Ascending aorta (tissue), 2 donors: ENCODE measurements around the gene CYSTM1. TPM values are rescaled to one million over a fixed set of nuclear protein-coding genes. Genes with fewer than 3 reads are reported as not detected.

Experiments
- DNase-seq, 2 donors: peaks; one replicate each; pipeline ENCODE4 v3.0.0-alpha.2; 2019; ENCODE audit warnings: low spot score in 2 of 2
- H3K27ac ChIP-seq, 2 donors: fragments of 200-600 bp; sonication (generic); one replicate each; pipeline ENCODE4 v1.5.1; 2016 to 2017; ENCODE audit warnings: mild to moderate bottlenecking in 1 of 2
- H3K27me3 ChIP-seq: fragments of 200-600 bp; sonication (generic); one replicate; pipeline ENCODE4 v1.5.1; 2017
- H3K36me3 ChIP-seq, 2 donors: fragments of 200-600 bp; sonication (generic); one replicate each; pipeline ENCODE4 v1.5.1; 2016
- H3K4me1 ChIP-seq, 2 donors: fragments of 200-600 bp; sonication (generic); one replicate each; pipeline ENCODE4 v1.5.1; 2016 to 2017; ENCODE audit warnings: mild to moderate bottlenecking in 1 of 2
- H3K4me3 ChIP-seq, 2 donors: fragments of 200-600 bp; sonication (generic); one replicate each; pipeline ENCODE4 v1.5.1; 2016 to 2017; ENCODE audit warnings: mild to moderate bottlenecking in 1 of 2
- H3K9me3 ChIP-seq, 2 donors: fragments of 200-600 bp; sonication (generic); one replicate each; pipeline ENCODE4 v1.5.1; 2016
- intact Hi-C: fragments of 100-400 bp; cut with DNase I; formaldehyde crosslinking; loops from one replicate; pipeline ENCODE4 v1.15.1; 2023
- total RNA-seq: library from RNA; depleted of rRNA; stranded (reverse); fragments of >200 nt; gene quantifications from one replicate; pipeline ENCODE4 v1.1.0, GENCODE V29; 2016
- TF ChIP-seq, protein P1 (sequence below), 3 experiments: fragments of 200-600 bp in 2 of 3; fragments of 450-650 bp in 1 of 3; sonication (generic) in 2 of 3; IDR thresholded peaks; one replicate each; pipeline ENCODE4 v1.5.1; 2016 to 2019; ENCODE audit warnings: antibody characterized with exemption in 3 of 3, mild to moderate bottlenecking in 1 of 3, moderate library complexity in 1 of 3

CYSTM1 gene
- total RNA-seq, 1 donor from 2014 or later = 66.3 TPM

DNA sequence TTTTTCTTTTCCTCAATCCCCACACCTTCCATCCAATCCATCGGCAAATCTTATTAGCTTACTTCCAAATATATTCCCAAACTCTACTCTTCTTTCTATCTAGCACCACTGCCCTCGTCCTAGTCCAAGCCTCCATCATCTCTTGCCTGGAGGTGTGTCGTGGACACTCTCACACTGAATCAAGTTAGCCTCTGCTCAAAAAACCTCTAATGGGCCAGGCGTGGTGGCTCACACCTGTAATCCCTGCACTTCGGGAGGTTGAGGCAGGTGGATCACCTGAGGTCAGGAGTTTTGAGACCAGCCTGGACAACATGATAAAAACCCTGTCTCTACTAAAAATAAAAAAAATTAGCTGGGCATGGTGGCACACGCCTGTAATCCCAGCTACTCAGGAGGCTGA, 81.7 kb downstream of the CYSTM1 start:
- Histone ChIP-seq H3K4me1 (peaks cover 0 to 2% of the 10 kb centered on the region in 2 donors), H3K27ac (no peak overlapping the region), H3K36me3 (no peaks in the 10 kb centered on the region), H3K4me3 (no peak overlapping the region), H3K27me3 (no peaks in the 10 kb centered on the region), H3K9me3 (no peaks in the 10 kb centered on the region)
- intact Hi-C loops = no loop called here
- TF ChIP-seq, protein P1, sequence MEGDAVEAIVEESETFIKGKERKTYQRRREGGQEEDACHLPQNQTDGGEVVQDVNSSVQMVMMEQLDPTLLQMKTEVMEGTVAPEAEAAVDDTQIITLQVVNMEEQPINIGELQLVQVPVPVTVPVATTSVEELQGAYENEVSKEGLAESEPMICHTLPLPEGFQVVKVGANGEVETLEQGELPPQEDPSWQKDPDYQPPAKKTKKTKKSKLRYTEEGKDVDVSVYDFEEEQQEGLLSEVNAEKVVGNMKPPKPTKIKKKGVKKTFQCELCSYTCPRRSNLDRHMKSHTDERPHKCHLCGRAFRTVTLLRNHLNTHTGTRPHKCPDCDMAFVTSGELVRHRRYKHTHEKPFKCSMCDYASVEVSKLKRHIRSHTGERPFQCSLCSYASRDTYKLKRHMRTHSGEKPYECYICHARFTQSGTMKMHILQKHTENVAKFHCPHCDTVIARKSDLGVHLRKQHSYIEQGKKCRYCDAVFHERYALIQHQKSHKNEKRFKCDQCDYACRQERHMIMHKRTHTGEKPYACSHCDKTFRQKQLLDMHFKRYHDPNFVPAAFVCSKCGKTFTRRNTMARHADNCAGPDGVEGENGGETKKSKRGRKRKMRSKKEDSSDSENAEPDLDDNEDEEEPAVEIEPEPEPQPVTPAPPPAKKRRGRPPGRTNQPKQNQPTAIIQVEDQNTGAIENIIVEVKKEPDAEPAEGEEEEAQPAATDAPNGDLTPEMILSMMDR (IDR thresholded peaks at IDR 0.05) = no peak
- DNase-seq = no peak

DNA sequence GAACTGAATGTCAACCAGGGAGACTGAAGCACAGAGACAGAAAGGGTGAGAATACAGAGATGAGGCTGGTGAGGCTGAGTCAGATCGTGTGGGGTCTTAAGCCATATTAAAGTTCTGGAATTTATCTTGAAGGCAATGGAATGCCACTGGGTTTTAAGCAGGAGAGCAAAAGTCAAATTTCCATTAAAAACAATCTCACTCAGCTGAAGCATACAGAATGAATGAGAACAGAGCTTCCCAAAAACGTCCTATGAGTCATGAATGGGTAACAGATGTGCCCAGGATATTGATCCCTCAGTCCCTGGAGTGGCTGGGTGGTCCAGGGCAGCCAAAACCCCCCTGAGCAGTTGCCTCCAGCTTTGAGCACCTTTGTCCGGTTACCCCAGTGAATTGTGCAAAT, 83.0 kb downstream of the CYSTM1 start:
- Histone ChIP-seq H3K4me3 (no peak overlapping the region), H3K27me3 (no peaks in the 10 kb centered on the region), H3K4me1 (peaks cover 0 to 5% of the 10 kb centered on the region in 2 donors), H3K27ac (no peak overlapping the region), H3K9me3 (no peaks in the 10 kb centered on the region), H3K36me3 (no peaks in the 10 kb centered on the region)
- TF ChIP-seq, protein P1 (IDR thresholded peaks at IDR 0.05) = no peak
- intact Hi-C loops = no loop called here
- DNase-seq = no peak

DNA sequence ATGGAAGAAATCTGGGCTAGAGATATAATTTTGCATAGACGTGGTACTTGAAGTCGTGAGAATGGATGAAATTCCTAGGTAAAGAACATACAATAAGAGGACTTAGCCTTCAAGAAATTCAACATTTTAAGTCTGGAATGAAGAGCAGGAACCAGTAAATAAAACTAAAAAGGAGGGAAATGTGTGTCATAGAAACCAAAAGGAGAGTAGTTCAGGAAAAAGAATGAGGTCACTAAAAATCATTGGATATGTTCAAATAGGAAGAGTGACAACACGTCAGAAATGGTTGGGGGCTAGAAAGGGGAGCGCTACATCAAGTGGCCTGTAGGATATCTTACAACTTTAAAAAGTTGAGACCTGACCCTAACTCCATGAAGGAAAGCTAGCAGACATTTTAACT, 83.9 kb downstream of the CYSTM1 start:
- intact Hi-C loops = no loop called here
- no peak overlapping the region for H3K4me3 ChIP-seq
- no peak for DNase-seq
- H3K4me1 ChIP-seq = peaks cover 0 to 5% of the 10 kb centered on the region in 2 donors
- H3K27me3 ChIP-seq = no peaks in the 10 kb centered on the region
- TF ChIP-seq, protein P1 (IDR thresholded peaks at IDR 0.05) = no peak
- no peaks in the 10 kb centered on the region for H3K36me3 ChIP-seq
- no peaks in the 10 kb centered on the region for H3K9me3 ChIP-seq
- no peak overlapping the region for H3K27ac ChIP-seq

DNA sequence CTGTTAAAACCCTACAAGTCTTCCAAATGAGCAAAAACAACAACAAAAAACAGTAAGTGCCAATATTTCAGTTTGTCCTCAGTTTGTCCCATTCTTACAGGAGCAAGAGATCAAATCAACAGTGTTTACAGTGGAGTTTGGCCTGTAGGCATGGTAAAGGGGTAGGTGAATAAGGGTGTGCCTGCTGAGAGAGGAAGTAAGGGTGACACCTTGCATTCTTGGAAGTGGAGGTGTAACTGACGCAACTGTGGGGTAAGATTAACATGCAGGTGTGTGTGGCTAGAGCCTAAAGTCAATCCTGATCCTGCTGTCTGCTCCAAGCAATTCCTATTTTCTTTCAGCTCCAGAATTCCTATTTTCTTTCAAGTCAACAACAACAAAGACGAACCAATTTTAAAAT, 84.5 kb downstream of the CYSTM1 start:
- no peaks in the 10 kb centered on the region for H3K36me3 ChIP-seq
- H3K4me1 ChIP-seq = peaks cover 0 to 5% of the 10 kb centered on the region in 2 donors
- H3K4me3 ChIP-seq = no peak overlapping the region
- no peaks in the 10 kb centered on the region for H3K9me3 ChIP-seq
- no peak overlapping the region for H3K27ac ChIP-seq
- TF ChIP-seq, protein P1 (IDR thresholded peaks at IDR 0.05) = no peak
- no peak for DNase-seq
- no peaks in the 10 kb centered on the region for H3K27me3 ChIP-seq
- intact Hi-C loops = no loop called here

DNA sequence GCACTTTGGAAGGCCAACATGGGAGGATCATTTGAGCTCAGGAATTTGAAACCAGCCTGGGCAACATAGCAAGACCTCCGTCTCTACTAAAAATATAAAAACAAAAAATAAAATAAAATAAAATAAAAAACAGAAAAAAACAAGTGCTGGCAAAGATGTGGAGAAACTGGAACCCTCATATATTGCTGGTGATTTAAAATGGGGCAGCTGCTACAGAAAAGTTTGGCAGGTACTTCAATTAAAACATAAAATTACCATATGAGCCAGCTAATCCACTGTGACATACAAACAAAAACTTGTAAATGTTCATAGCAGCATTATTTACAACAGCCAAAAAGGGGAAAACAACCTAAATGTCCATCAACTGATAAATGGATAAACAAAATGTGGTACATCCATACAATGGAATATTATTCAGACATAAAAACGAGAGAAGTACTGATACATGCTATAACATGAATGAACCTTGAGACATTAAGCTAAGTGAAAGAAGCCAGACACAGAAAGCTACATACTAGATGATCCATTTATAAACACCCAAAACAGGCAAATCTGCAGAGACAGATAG, 85.2 kb downstream of the CYSTM1 start:
- H3K9me3 ChIP-seq = no peaks in the 10 kb centered on the region
- H3K4me3 ChIP-seq = no peak overlapping the region
- H3K27ac ChIP-seq = peak overlapping the region in 1 of 2 donors; percentile 12
- intact Hi-C loops = loop anchor here (2.0 to 5.0 kb wide), 3 partner anchors 15 to 87 kb away; partner anchors contain the start of genes HBEGF and PFDN1
- no peaks in the 10 kb centered on the region for H3K36me3 ChIP-seq
- H3K4me1 ChIP-seq = peaks cover 0 to 5% of the 10 kb centered on the region in 2 donors
- no peaks in the 10 kb centered on the region for H3K27me3 ChIP-seq
- TF ChIP-seq, protein P1 (IDR thresholded peaks at IDR 0.05) = no peak
- no peak for DNase-seq
